Non-pigmented ciliary epithelial cell (primary cell): ENCODE data around the gene CREBBP.

Source experiments
- DNase-seq: peaks from one replicate; pipeline ENCODE4 v3.0.0-alpha.2; 2010; ENCODE audit warnings: low read depth

The CREBBP gene

GRCh38 chr16:3856367-3857141 is 24.0 kb downstream of the CREBBP start:
- no peak for DNase-seq

- no peak for DNase-seq
Measured at GRCh38 chr16:3854750-3855541, 25.6 kb downstream of the CREBBP start.

GRCh38 chr16:3850544-3850899 is 30.0 kb downstream of the CREBBP start:
- DNase-seq = no peak

GRCh38 chr16:3849751-3850543 is 30.6 kb downstream of the CREBBP start:
- no peak for DNase-seq

DNA sequence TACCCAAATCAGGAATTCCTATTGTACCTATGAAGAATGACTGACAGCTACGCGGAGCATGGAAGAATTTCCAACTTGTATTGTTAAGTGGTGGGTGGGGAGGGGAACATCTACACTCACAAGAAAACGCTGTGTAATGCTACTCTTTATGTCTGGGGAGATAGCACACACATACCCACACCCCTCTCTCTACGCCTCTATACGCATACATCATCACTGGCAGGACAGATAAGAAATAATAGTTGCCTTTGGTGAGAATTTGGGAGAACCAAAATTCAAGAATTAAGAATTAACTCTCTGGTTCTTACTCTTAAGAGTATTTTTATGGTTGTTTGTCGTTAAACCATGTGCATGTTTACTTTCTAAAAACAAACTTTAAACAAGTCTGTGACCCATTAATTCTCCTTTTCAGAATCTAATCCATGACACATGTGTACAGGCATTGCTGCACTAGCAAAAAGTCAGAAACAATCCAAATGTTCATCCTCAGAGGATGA is 33.9 kb downstream of the CREBBP start:
- DNase-seq = no peak

DNA sequence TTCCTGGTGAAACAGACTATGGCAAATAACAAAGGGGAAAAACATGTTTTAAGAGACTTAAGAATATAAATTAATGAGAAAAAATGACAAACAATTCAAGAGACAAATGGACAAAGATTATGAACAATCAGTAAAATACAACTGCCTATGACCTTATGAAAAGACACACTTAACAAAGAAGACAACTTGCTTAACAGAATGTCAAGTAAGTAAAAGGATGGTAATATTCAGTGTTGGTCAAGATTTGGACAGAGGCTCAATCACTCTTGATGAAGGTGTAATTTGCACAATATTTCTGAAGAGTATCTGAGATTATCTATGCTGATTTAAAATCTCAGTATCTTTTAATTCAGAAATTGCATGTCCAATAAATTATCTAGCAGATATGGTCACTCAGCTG is 34.4 kb downstream of the CREBBP start:
- no peak for DNase-seq

DNA sequence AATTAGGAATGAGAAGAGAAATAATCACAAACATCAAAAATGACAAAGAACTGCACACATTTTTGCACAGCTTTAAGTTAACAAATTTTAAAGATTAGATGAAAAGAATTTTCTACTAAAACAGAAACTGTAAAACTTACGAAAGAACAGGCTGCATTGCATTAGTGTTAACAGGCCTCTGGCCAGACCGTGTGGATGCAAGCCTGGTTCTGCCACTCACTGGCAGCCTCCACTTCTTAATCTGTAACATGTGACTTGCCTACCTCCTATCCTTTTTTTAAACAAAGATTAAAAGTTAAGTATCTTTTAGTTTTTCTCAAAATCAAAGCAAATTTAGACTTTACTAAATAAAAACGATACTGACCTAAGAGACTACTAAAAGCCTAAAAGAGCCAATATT is 37.5 kb downstream of the CREBBP start:
- DNase-seq = no peak

DNA sequence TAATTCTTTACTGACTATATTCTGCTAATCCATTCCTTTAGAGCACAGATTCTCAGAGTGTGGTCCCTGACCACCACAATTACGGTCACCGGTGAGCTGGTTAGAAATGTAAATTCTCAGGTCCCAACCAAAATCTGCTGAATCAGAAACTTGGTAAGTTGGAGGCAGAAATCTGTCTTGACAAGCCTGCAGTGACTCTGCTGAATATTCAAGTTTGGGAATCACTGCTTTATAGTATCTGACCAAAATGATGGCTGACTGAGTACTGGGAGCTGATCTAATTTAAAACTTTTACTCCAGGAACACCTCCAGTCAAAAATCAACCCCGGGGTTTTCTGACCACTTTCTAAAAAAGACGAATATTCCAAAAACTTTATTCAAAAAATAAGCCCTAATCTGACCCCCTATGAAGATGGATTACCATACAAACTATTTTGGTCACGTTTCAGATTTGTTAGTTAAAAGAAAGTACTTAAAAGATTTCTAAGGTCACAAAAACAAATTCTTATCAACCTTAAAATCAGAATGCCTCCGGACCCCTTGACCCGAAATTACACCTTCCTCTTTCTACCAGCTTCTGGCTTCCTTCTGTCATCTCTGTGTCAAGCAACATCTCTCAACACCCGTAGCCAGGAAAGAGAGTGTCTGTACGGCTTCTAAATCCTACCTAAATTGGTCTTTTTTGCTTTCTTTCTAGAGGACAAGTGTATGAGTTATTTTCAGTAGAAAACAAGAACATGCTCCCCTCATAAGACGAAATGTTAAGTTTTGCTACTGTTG is 38.6 kb downstream of the CREBBP start:
- no peak for DNase-seq

- DNase-seq = no peak
Measured at GRCh38 chr16:3839402-3840184, 40.9 kb downstream of the CREBBP start.

DNA sequence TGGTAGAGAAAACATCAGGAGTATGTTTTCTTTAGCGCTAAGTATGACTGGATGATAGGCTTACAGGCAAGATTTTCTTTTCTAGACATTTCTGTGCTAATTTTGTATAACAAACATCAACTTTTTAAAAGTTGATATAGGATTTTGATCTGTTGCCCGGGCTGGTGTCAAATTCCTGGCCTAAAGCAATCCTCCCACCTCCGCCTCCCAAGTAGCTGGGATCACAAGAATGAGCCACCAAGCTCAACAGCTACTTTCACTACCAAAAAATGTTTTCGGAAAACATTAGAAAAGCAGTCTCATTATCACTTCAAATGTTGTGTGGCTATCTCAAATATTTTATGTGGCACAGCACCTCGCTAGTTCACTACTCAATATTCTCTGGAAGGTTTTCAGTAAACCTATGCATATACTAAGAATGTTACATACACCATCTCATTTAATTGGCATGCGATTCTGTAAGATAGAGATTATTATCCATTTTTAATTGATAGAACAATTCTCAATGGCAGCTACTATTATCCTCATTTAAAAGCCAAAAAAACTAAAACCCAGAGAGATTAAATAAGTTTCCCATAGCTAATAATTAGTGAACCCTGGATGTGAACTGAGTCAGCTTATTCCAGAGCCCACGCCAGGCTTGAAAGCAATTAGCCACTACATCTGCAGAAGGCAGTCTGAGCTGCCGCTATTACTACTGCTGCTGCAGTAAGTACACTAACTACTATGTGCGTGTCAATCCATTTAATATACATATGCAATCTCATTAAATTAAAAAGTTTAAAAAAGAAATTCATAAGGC is 41.7 kb downstream of the CREBBP start:
- no peak for DNase-seq

DNA sequence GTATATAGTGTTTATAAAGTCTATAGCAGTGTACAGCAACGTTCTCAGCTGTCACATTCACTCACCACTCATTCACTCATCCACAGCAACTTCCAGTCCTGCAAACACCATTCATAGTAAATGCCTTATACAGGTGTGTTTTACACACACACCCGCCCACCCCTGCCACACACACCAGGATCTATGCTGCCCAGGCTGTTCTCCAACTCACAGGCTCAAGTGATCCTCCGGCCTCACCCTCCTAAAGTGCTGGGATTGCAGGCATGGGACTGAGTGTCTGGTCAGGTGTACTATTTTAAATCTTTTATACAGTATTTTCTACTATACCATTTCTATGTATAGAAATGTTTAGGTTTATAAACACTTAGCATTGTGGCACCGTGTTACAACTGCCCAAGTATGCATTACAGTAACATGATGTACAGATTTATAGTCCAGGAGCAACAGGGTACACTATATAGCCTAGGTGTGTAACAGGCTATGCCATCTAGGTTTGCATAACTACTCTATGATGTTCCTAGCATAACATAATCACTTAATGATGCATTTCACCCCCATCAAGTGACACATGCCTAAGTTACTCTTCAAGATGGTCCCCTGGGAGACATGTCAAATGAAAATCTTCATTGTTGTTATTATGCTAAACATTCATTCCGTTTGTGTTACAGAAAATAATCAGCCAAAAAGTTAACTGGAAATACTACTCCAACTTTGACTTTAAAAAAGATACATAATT is 42.5 kb downstream of the CREBBP start:
- DNase-seq = no peak

DNA sequence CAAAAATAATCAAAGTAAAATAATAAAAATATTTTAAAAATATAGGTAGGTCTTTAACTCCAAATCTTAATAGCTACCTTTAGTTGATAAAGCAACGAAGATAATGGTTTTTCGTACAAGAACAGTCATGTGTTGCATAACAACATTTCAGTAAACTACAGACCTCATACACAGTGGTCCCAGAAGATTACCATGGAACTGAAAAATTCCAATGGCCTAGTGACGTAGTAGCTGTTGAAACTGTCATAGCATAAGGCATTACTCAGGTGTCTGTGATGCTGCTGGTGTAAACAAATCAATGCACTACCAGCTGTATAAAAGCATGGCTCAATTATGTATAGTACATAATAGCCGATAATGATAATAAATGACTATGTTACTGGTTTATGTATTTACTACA is 43.9 kb downstream of the CREBBP start:
- no peak for DNase-seq

DNA sequence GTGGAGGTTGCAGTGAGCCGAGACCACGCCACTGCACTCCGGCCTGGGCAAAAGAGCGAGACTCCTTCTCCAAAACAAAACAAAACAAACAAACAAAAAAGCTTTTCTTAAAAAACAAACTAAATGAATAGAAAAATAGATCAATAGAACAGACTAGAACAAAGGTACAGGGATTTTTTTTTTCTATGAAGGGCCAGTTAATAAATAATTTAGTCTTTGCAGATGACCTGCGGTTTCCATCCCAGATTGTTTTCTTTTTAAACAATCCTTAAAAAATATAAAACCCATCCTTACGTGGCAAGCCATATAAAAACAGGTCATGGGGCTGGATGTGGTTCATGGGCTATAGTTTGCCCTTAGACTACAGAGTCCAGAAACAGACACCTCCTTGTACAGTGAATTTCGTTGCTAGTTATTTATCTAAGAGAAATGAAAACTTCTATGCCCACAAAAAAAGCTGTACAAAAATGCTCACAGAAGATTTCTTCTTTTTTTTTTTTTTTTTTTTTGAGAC is 45.4 kb downstream of the CREBBP start:
- no peak for DNase-seq

DNA sequence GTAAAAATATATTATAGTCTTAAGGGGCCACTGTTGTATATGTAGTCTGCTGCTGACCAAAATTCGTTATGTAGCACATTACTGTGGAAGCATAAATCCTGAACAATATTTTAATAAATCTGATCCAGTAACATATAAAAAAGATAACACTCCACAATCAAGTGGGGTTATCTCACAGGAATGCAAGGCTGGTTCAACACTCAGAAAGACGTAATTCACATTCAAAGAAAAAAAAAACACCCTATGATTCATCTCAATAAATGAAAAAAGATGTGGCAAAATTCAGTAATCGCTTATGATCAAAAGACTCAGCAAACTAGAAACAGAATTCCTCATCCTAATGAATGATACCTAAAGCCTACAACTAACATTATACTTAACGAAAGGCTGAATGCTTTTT is 47.8 kb downstream of the CREBBP start:
- DNase-seq = no peak

GRCh38 chr16:3830625-3831254 is 49.8 kb downstream of the CREBBP start:
- no peak for DNase-seq

GRCh38 chr16:3829631-3830536 is 50.6 kb downstream of the CREBBP start:
- DNase-seq = no peak

- DNase-seq = no peak
Measured at GRCh38 chr16:3825940-3826339, 54.6 kb downstream of the CREBBP start.

GRCh38 chr16:3825103-3825502 is 55.4 kb downstream of the CREBBP start:
- no peak for DNase-seq
